Keratinocyte (primary cell): Measurements from ENCODE around the gene MED27.

Experiments used
- CTCF ChIP-seq, 3 experiments: IDR thresholded peaks in 1 of 3; conservative IDR thresholded peaks in 1 of 3; optimal IDR thresholded peaks in 1 of 3; 2 replicates in 2 of 3; 3 replicates in 1 of 3; pipeline versions ENCODE3 to v1.5.1; 2011; ENCODE audit warnings: low read length in 3 of 3, mild to moderate bottlenecking in 3 of 3, moderate library complexity in 2 of 3, control low read depth in 1 of 3, inconsistent platforms in 1 of 3; ENCODE audit not compliant: insufficient read depth in 2 of 3; ENCODE audit errors: extremely low read depth in 1 of 3
- EZH2 ChIP-seq: IDR thresholded peaks from one replicate; pipeline ENCODE4 v1.6.1; 2012; ENCODE audit warnings: inconsistent platforms, mild to moderate bottlenecking, low read length, moderate library complexity

GRCh38 chr9:131912671-131913070, 167.0 kb downstream of the MED27 start:
- TF ChIP-seq CTCF (optimal IDR thresholded peaks at IDR 0.05 in 1 of 3, IDR thresholded peaks at IDR 0.05 in 1 of 3, conservative IDR thresholded peaks at IDR 0.05 in 1 of 3; ENCODE audit: extremely low read depth in 1 of 3, insufficient read depth in 2 of 3, low read length in 3 of 3) = no peak
- TF ChIP-seq EZH2 = no peak
